H1 (cell line): ENCODE results near the gene ZNF750. TPM values are rescaled to one million over a fixed set of nuclear protein-coding genes. Genes with fewer than 3 reads are reported as not detected.

Experiments used
- BACH1 ChIP-seq: IDR thresholded peaks from 2 replicates; pipeline ENCODE4 v1.6.1; 2012; ENCODE audit warnings: low read length, improper control_type of control experiment
- GTF2F1 ChIP-seq: IDR thresholded peaks from 2 replicates; pipeline ENCODE4 v1.6.1; 2012; ENCODE audit warnings: low read depth, low read length, improper control_type of control experiment, borderline replicate concordance
- ZNF274 ChIP-seq: IDR thresholded peaks from 2 replicates; pipeline ENCODE4 v1.7.0; 2012; ENCODE audit warnings: low read length, borderline replicate concordance; ENCODE audit errors: extremely low read depth
- polyA plus RNA-seq, 7 experiments: library from polyadenylated mRNA; depleted of rRNA in 3 of 7; stranded (reverse) in 5 of 7; unstranded in 2 of 7; fragments of >200 nt in 5 of 7; fragments of 200-250 nt in 2 of 7; gene quantifications; 1 replicate in 5 of 7; 2 replicates in 1 of 7; 4 replicates in 1 of 7; pipeline versions ENCODE4 v1.2.1 to v1.2.3, GENCODE V29; 2011 to 2013; ENCODE audit warnings: missing spikeins in 2 of 7, mixed read lengths in 2 of 7
- total RNA-seq: library from RNA; stranded (reverse); fragmentation: NEBNext Ultra II Directional; extraction: Animal tissue kit (Norgen Biotek cat#: 25700); gene quantifications from 2 replicates; pipeline ENCODE4 v1.2.1, GENCODE V29; 2021
- TF ChIP-seq, protein P1 (sequence below): fragments of 300-600 bp; sonication (generic); IDR thresholded peaks from 2 replicates; pipeline ENCODE4 v1.7.1; 2012; ENCODE audit warnings: low read length, moderate library complexity, mild to moderate bottlenecking, inconsistent platforms; ENCODE audit not compliant: insufficient replicate concordance
- TF ChIP-seq, protein P2 (sequence below): IDR thresholded peaks from 2 replicates; pipeline ENCODE4 v1.6.1; 2012; ENCODE audit warnings: inconsistent platforms

Gene ZNF750
- total and polyA plus RNA-seq, 2 of the 8 experiments (the other 6 are each of a cell fraction or from before 2014, with no cell fraction given), result not detected

DNA sequence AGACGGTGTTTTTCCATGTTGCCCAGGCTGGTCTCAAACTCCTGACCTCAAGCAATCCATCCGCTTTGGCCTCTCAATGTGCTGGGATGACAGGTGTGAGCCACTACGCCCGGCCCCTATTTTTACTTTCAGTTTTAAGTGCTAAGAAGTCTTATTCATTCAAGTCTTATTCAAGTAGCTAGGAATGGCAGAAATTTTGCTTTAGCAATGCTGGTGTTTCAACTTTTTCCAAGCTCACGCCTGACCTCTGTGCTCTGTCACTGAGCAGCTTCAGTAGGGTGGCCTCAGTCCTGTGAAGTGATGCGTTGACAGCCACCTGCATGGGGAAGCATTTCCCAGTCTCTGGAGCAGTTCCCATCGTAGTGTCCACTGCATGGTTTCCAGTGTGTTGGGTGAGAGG, 12.9 kb downstream of the ZNF750 start (continued):
- TF ChIP-seq, protein P1, sequence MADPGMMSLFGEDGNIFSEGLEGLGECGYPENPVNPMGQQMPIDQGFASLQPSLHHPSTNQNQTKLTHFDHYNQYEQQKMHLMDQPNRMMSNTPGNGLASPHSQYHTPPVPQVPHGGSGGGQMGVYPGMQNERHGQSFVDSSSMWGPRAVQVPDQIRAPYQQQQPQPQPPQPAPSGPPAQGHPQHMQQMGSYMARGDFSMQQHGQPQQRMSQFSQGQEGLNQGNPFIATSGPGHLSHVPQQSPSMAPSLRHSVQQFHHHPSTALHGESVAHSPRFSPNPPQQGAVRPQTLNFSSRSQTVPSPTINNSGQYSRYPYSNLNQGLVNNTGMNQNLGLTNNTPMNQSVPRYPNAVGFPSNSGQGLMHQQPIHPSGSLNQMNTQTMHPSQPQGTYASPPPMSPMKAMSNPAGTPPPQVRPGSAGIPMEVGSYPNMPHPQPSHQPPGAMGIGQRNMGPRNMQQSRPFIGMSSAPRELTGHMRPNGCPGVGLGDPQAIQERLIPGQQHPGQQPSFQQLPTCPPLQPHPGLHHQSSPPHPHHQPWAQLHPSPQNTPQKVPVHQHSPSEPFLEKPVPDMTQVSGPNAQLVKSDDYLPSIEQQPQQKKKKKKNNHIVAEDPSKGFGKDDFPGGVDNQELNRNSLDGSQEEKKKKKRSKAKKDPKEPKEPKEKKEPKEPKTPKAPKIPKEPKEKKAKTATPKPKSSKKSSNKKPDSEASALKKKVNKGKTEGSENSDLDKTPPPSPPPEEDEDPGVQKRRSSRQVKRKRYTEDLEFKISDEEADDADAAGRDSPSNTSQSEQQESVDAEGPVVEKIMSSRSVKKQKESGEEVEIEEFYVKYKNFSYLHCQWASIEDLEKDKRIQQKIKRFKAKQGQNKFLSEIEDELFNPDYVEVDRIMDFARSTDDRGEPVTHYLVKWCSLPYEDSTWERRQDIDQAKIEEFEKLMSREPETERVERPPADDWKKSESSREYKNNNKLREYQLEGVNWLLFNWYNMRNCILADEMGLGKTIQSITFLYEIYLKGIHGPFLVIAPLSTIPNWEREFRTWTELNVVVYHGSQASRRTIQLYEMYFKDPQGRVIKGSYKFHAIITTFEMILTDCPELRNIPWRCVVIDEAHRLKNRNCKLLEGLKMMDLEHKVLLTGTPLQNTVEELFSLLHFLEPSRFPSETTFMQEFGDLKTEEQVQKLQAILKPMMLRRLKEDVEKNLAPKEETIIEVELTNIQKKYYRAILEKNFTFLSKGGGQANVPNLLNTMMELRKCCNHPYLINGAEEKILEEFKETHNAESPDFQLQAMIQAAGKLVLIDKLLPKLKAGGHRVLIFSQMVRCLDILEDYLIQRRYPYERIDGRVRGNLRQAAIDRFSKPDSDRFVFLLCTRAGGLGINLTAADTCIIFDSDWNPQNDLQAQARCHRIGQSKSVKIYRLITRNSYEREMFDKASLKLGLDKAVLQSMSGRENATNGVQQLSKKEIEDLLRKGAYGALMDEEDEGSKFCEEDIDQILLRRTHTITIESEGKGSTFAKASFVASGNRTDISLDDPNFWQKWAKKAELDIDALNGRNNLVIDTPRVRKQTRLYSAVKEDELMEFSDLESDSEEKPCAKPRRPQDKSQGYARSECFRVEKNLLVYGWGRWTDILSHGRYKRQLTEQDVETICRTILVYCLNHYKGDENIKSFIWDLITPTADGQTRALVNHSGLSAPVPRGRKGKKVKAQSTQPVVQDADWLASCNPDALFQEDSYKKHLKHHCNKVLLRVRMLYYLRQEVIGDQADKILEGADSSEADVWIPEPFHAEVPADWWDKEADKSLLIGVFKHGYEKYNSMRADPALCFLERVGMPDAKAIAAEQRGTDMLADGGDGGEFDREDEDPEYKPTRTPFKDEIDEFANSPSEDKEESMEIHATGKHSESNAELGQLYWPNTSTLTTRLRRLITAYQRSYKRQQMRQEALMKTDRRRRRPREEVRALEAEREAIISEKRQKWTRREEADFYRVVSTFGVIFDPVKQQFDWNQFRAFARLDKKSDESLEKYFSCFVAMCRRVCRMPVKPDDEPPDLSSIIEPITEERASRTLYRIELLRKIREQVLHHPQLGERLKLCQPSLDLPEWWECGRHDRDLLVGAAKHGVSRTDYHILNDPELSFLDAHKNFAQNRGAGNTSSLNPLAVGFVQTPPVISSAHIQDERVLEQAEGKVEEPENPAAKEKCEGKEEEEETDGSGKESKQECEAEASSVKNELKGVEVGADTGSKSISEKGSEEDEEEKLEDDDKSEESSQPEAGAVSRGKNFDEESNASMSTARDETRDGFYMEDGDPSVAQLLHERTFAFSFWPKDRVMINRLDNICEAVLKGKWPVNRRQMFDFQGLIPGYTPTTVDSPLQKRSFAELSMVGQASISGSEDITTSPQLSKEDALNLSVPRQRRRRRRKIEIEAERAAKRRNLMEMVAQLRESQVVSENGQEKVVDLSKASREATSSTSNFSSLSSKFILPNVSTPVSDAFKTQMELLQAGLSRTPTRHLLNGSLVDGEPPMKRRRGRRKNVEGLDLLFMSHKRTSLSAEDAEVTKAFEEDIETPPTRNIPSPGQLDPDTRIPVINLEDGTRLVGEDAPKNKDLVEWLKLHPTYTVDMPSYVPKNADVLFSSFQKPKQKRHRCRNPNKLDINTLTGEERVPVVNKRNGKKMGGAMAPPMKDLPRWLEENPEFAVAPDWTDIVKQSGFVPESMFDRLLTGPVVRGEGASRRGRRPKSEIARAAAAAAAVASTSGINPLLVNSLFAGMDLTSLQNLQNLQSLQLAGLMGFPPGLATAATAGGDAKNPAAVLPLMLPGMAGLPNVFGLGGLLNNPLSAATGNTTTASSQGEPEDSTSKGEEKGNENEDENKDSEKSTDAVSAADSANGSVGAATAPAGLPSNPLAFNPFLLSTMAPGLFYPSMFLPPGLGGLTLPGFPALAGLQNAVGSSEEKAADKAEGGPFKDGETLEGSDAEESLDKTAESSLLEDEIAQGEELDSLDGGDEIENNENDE, result no peak
- TF ChIP-seq, protein P2, sequence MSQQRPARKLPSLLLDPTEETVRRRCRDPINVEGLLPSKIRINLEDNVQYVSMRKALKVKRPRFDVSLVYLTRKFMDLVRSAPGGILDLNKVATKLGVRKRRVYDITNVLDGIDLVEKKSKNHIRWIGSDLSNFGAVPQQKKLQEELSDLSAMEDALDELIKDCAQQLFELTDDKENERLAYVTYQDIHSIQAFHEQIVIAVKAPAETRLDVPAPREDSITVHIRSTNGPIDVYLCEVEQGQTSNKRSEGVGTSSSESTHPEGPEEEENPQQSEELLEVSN, result no peak
- TF ChIP-seq BACH1, result no peak
- TF ChIP-seq ZNF274, result no peak
- no peak for TF ChIP-seq GTF2F1
